ELR (cell line): ENCODE data around the gene CPT2.
"Not testable (repeated sequence)": the region's sequence is repeated elsewhere in the genome, so short reads cannot be mapped to it uniquely, and the experiment has no call there.

Experiments
- DNase-seq: peaks from one replicate; pipeline ENCODE4 v3.0.0-alpha.2; 2015; ENCODE audit warnings: low read depth

The CPT2 gene

DNA sequence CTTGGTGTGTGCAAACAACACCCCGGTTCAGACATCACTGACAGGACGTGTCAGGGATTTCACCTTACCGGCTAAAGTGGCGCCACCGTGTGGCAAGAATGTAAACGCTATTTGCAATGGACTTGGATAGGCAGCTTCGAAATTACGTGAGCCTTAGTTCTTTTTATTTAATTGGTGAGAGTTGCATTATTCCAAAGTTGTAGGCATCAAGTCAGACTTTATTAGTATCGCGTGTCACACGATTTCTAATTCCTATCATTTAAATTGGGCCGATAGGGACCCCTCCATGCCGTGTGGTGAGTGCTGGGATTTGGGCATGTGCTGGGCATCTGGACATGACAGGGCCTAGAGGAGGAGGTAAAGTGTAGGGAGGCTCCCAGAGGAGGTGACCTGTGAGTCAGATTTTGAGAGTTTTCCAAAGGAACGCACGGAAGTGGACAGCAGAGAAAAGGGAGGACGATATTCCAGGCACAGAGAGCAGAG lies 14.5 kb upstream of the CPT2 start:
- DNase-seq: peak; percentile 83

DNA sequence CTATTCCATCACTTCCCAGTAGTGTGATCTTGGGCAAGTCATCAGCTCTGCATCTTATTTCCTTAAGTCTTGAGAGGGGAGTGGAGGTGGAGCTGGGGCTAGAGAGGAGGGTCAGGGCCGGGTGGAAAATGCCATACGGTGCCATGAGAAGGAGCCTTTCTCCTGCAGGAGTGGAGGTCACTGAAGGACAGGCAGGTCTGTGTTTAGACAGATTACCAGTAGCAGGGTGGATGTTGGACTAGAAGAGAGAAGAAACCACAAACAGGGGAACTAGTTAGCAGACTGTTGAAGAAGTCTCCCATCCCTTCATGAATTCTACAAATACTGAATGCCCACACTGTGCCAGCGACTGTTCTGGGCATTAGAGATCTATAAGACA lies 13.9 kb upstream of the CPT2 start:
- DNase-seq: no peak

DNA sequence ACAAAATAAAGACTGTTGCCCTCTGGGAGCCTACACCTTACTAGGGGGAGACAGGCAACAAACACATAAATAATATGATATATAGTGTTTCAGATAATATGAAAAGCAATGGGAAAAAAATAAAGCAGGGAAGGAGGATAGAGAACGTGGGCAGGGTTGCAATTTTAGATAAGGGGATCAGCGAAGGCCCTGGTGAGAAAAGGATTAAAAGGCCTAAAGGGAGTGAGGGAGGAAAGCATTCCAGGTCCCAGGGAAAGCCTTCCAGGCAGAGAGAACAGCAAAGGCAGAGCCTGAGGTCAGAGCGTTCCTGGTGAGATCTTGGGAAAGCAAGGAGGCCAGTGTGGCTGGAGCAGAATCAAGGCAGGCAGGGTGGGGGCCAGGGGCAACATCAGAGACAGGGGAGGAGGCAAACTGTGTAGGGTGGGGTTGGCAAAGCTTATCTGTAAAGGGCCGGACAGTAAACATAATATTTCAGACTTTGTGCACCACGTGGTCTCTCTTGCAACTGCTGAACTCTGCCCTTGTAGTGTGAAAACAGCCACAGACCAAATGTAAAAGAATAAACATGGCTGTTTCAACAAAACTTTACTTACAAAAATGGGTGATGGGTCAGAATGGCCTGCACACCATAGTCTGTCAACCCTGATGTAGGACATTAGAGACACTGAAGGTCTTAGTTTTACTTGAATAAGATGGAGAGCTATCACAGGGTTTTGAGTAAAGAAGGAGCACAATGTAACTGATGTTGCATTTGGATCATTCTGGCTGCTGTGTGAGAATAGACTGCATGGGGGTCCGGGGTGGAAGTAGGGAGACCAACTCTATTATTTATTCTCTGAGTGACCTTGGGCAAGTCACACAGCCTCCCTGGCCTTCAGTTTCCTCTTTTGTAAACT lies 13.3 kb upstream of the CPT2 start:
- DNase-seq: no peak

DNA sequence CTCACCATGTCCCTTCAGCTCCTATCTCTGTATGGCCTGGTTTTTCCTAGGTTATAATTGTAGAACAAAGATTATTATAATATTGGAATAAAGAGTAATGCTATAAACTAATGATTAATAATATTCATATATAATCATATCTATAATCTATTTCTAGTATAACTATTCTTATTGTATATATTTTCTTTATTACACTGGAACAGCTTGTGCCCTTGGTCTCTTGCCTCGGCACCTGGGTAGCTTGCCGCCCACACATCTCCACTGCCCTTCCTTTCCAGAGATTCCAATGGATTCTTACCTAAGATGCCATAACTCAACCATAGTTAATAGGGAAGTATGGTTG lies 10.7 kb upstream of the CPT2 start:
- not testable (repeated sequence) for DNase-seq

DNA sequence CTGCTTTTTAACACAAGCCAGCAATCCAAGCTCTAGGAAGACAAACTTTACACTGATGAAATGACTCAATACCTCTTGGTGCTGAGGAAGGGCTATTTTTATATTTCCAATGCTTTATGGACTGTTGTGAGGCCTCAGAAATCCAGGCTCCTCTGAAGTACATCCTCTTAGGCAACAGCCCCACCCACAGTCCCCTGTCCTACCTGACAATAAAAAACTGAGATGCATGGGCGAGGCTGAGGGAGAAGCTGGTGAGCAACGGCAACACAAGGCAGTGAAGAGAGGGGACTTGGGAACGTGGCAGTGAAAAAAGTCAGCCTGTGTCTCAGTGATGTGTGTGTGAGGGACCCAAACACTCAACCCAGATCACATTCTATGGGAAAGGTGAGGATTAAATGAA lies 10.1 kb upstream of the CPT2 start:
- no peak for DNase-seq

DNA sequence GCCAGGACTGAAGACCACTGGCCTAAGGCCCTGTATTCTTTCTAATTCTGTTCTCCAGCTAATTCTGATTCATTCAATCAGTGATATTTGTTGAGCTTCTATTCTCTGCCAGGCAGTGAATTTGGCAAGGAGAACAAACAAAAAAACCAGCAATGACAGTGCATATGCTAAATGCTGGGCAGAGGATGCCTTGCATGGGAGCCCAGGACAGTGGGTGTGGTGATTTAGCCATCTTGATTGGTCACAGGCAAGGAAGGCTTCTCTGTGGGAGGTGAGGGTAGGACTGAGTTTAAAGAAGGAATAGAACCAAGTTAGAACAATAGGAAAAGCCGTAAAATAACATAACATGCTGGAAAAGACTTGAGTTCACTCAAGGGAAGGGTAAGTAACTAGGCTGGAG lies 9.2 kb upstream of the CPT2 start:
- DNase-seq: no peak

DNA sequence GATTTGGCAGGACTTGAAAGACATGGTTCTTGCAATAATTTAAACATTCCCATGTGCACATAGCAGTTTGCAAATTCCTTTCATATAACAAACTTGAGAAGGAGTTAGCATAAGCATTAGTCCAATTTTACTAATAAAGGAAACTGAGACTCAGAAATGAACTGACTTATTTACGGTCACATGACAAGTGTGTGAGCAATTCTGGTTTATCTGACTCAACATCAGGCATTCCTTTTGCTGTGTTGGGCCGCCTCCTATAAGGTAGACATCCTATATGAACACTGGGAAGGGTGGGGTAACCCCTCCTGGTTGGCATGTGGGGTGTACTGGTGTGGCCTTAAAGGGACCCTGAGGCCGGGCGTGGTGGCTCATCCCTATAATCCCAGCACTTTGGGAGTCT lies 8.5 kb upstream of the CPT2 start:
- peak; percentile 75 for DNase-seq

DNA sequence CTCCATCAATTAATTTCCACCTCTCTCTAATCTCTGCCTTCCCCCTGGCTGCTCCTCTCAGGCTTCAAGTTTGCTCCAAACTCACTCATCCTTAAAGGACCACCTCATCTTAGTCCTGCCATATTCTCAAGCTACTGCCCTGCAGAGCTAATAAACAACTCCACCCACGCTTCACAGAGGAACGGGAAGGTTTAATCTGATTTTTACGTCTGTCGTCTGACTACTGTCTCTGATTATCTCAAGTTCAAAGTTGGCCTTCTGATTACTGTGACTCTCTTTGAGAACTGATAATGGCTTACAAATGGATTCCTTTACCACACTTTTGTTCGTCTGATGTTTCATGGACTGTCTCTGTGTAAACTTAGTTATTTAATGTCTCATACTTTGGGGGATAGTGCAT lies 7.6 kb upstream of the CPT2 start:
- no peak for DNase-seq

DNA sequence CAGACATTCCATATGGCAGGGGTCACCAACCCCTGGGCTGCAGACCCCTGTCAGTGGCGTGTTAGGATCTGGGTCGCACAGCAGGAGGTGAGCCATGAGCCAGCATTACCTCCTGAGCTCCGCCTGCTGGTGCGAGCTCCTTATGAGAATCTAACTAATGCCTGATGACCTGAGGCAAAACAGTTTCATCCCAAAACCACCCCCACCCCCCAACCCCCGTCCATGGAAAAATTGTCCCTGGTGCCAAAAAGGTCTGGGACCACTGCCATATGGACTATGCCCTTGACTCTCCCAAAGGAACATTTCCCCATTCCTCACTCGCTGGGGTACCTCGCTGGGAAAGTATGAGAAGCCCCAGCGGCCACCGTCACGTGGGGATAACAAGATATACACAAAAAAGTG lies 6.4 kb upstream of the CPT2 start:
- DNase-seq: no peak

DNA sequence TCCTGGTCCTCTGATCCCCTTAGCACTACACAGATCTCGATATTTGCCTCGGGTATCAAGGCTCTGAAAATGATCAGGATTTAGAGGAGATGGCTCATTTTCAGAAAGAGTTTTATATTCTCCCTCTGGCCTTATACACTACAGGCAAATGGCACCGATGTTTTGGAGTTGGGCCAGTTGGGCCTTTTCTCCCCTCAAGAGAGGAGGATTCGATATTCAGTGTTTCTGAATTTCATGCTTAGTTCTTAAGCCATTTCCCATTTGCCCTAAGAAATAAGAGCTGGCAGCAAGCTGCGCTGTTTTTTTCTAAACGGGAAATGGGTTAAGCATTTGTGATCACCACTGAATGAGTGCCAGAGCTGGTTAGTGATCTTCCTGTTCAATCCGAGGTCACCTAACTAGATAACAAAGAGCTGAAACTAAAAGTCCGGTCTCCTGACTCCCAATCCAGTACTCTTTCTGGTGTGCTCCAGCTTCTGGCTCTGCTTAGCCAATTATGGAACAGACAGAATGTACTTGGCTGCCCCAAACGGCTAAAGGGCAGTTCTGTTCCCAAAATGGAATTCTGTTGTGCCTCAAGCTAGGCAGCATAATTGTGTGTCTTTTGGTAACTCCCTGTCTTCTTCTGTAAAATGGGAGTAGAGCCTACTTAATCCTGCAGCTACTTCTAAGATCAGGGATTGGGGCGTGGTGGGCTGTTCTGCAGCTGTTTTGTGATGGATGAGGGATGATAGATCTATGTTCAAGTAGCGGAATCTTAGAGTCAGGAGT lies 1.2 kb upstream of the CPT2 start:
- DNase-seq: no peak

DNA sequence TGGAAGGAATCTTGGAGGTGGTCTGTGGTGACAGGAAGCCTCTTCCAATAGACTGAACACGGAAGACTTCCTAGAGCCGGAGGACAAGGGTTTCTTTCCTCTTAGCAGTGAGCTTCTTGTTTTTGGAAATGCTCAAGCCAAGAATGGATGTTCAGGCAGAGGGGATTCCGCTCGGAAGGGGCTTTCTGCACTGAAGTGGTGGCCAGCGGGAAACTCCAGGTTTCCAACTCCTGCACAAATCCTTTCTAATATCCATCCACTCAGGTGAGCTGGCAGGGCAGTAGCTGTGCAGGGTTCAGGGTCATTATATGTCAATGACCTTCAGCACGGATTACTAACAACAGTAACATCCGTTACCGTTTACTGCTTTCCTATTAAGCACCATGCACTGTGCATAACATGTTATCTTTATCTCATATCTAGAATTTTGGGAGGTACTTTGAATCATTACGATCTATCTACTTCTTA lies 573 bp upstream of the CPT2 start:
- no peak for DNase-seq

DNA sequence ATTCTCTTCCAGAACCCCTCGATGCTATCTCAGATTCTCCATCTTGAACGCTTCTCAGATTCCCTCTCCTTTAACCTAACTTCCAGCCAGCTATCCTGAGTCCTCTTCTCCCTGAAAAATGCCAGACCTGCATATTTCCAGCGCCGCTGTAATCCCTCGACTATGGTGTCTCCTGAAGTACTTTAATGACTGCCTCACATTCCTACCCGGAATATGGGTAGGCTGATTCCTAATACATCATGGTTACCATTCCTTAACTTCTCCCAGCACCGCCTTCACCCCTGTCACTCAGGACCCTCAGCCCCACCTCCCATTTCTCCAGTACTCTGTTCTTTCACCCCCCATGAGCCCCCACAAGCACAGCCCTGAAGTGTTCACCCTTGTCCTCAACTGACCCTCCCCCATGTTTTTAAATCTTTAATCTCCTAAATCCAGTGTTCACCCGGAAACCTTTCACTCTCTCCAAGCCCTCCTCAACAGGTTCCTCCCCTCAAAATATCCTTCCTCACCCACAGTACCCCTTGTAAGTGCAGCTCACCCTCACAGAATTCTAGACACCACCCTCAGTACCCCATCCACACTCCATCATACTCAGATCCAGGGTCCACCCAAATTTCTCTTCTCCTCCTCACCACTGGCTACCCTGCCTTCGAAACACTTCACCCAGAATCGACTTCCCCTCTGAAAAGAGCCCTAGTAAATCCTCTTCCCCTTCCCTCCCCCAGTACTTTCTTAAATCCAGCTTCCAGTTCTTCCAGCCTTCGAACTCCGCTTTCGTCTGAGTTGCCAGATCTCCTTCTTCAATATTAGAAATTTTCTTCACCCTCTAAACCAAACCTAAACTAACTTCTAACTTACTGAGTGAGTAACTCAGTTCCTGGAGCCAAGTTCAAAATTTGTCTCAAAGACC lies 922 bp downstream of the CPT2 start:
- peak; percentile 44 for DNase-seq

DNA sequence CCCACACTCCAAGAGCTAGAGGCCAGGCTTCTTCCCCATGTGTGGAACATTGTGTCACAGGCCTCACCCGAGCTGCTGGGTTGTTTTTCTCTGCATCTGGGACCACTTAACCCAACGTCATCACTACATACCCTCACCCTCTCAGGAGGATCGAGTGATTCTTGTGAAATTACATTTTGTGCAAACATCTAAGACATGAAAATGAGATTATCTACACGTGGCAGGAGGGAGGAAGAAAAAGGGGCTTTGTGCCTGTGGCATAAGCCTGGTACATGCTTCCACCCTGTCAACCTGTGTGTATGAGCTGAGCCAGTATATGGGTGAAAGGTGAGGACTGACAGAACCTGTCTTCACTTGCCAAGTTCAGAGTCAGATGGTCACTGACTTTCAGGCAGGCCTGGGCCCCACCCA lies 1.6 kb downstream of the CPT2 start:
- no peak for DNase-seq

DNA sequence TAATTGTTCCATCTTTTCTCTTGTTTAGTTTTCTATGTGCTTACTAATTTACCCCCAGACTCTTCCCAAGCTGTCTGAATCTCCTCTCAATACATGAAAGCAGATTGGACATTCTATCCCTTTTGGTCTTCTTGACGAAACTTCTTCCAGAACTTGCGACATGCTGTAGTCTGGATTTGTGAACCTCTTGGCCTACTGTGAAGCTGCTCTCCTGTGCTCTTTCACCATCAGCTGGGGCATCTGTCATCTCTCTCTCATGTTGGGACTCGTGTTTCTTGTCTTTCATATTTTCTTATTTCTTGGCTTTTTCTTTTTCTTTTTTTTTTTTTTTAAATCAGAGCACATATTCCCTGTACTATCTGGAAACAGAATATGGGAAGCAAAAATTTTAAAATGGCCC lies 6.8 kb downstream of the CPT2 start:
- DNase-seq: no peak

DNA sequence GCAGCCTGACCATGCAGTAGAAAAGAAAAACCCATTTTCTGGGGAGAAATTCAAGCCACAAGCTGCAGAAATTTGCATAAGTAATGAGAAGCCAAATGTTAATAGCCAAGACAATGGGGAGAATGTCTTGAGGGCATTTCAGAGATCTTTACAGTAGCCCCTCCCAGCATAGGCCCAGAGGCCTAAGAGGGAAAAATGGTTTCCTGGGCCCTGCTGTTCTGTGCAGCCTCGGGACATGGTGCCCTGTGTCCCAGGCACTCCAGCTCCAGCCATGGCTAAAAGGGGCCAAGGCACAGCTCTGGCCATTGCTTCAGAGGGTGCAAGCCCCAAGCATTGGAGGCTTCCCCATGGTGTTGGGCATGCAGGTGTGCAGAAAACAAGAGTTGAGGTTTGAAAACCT lies 8.9 kb downstream of the CPT2 start:
- not testable (repeated sequence) for DNase-seq

DNA sequence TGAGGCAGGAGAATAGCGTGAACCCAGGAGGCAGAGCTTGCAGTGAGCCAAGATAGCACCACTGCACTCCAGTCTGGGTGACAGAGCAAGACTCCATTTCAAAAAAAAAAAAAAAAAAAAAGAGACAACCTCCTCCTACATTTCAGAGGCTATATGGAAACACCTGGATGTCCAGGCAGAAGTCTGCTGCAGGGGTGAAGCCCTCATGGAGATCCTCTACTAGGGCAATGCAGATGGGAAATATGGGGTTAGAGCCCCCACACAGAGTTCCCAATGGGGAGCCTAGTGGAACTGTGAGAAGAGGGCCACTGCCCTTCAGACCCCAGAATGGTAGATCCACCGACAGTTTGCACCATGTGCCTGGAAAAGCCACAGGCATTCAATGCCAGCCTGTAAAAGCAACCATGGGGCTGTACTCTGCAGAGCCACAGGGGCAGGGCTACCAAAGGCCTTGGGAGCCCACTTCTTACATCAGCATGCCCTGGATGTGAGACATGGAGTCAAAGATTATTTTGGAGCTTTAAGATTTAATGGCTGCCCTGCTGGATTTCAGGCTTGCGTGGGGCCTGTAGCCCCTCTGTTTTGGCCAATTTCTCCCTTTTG lies 9.6 kb downstream of the CPT2 start:
- DNase-seq: not testable (repeated sequence)

DNA sequence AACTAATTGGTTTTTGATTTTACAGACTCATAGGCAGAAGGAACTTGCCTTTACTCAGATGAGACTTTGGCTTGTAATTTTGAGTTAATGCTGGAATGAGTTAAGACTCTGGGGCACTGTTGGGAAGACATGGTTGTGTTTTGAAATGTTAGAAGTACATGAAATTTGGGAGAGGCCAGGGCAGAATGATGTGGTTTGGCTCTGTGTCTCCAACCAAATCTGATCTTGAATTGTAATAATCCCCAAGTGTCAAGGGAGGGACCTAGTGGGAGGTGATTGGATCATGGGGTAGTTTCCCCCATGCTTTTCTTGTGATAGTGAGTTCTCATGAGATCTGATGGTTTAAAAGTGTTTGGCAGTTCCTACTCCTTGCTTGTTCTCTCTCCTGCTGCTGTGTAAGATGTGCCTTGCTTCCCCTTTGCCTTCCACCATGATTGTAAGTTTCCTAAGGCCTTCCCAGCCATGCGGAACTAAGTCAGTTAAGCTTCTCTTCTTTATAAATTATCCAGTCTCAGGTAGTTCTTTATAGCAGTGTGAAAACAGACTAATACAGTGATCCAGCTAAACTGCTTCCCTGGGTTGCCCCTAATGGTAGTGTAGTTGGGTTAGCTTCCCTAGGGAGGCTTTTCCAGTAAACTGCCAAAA lies 10.2 kb downstream of the CPT2 start:
- no peak for DNase-seq

DNA sequence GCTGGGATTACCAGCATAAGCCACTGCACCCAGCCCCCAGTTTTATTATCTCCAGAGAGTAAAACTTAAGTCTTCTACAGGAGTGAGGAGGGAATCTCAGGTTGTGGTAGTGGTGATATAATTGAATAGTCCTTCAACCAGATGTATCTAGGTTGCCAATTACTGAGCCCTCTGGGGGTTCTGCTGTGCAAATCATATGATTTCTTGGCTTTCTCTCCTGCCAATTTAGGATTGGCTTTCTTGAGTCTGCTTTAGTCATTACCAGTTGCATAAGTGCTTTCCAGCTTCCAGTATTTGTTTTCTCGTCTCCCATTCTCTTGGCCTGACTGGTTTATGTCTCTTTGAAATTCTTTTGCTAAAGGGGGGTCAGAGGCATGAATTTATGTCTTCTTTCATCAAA lies 11.1 kb downstream of the CPT2 start:
- no peak for DNase-seq

DNA sequence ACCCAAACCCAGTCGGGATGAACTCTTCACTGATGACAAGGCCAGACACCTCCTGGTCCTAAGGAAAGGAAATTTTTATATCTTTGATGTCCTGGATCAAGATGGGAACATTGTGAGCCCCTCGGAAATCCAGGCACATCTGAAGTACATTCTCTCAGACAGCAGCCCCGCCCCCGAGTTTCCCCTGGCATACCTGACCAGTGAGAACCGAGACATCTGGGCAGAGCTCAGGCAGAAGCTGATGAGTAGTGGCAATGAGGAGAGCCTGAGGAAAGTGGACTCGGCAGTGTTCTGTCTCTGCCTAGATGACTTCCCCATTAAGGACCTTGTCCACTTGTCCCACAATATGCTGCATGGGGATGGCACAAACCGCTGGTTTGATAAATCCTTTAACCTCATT lies 13.7 kb downstream of the CPT2 start:
- no peak for DNase-seq

DNA sequence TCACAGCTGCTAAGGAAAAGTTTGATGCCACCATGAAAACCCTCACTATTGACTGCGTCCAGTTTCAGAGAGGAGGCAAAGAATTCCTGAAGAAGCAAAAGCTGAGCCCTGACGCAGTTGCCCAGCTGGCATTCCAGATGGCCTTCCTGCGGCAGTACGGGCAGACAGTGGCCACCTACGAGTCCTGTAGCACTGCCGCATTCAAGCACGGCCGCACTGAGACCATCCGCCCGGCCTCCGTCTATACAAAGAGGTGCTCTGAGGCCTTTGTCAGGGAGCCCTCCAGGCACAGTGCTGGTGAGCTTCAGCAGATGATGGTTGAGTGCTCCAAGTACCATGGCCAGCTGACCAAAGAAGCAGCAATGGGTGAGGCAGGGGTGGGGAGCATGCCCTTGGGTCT lies 14.3 kb downstream of the CPT2 start:
- DNase-seq: no peak

DNA sequence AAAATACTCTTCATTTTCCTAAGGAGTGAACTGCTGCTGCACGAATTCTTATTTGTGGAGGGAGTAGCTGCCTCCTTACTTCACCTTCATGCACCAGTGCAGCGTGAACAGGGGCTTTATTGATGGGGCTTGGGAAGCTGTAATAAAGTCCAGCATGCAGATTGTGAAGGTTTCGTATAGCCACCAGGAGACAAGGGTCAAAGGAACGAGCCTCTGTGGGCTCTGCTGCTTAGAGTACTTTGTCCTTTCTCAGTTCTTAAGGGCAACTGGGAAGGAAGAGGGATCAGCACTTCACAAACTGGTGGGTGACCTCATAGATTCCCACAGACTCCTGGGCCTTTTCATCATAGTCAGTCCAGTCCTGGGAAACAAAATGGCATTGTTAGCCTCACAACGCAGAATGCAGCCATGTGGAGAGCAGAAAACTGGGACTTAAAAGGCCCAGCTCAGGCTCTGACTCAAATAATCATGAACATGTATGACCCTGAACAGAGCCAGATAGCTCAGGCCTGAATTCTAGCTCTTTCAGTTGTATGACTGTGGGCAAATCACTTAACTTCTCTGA lies 17.8 kb downstream of the CPT2 start:
- DNase-seq: no peak
